DND-41 (cell line): ENCODE data around the gene PHOSPHO2.

Experiments used
- ATAC-seq: fragments of 200-7000 bp; cut with Tn5 transposase; 3 replicates; pipeline ENCODE4 v1.9.1; 2021; ENCODE audit warnings: low read depth; ENCODE audit not compliant: insufficient read depth
- DNase-seq: peaks from one replicate; pipeline ENCODE4 v3.0.0-alpha.2; 2020
- H2AFZ ChIP-seq: 2 replicates; pipeline ENCODE4 v1.6.0; 2012; ENCODE audit warnings: low read depth, low read length
- H3K27ac ChIP-seq: 2 replicates; pipeline ENCODE4 v1.5.1; 2012; ENCODE audit warnings: low read length, inconsistent platforms
- H3K27me3 ChIP-seq: fragments of 200-600 bp; sonication (generic); 2 replicates; pipeline ENCODE4 v1.6.0; 2012; ENCODE audit warnings: low read length, mild to moderate bottlenecking, inconsistent platforms; ENCODE audit not compliant: insufficient read depth, poor library complexity
- H3K36me3 ChIP-seq: 2 replicates; pipeline ENCODE4 v1.5.1; 2012; ENCODE audit warnings: low read length, inconsistent platforms; ENCODE audit not compliant: insufficient read depth
- H3K4me1 ChIP-seq: 2 replicates; pipeline ENCODE4 v1.5.1; 2012; ENCODE audit warnings: mild to moderate bottlenecking, low read length; ENCODE audit not compliant: insufficient read depth
- H3K4me2 ChIP-seq: 2 replicates; pipeline ENCODE4 v1.6.0; 2012; ENCODE audit warnings: mild to moderate bottlenecking, moderate library complexity, low read length, inconsistent platforms; ENCODE audit not compliant: insufficient read depth
- H3K4me3 ChIP-seq, 2 experiments: fragments of 200-600 bp in 1 of 2; shearing (Covaris generic) in 1 of 2; 2 replicates each; pipeline ENCODE4 v1.5.1; 2012 to 2016; ENCODE audit warnings: inconsistent platforms in 2 of 2, low read length in 2 of 2, mild to moderate bottlenecking in 2 of 2, low read depth in 1 of 2, moderate library complexity in 1 of 2
- H3K79me2 ChIP-seq: 2 replicates; pipeline ENCODE4 v1.6.0; 2012; ENCODE audit warnings: low read length, inconsistent platforms; ENCODE audit not compliant: insufficient read depth
- H3K9ac ChIP-seq: 2 replicates; pipeline ENCODE4 v1.6.0; 2012; ENCODE audit warnings: low read depth, mild to moderate bottlenecking, inconsistent platforms, low read length, moderate library complexity
- H3K9me3 ChIP-seq: 2 replicates; pipeline ENCODE4 v1.5.1; 2012; ENCODE audit warnings: low read length, moderate library complexity, mild to moderate bottlenecking, inconsistent platforms; ENCODE audit not compliant: insufficient read depth, severe bottlenecking
- H4K20me1 ChIP-seq: 2 replicates; pipeline ENCODE4 v1.6.0; 2012; ENCODE audit warnings: low read length; ENCODE audit not compliant: insufficient read depth
- CTCF ChIP-seq: IDR thresholded peaks from 2 replicates; pipeline ENCODE4 v1.5.1; 2012; ENCODE audit warnings: borderline replicate concordance, low read length, moderate library complexity, mild to moderate bottlenecking; ENCODE audit not compliant: poor library complexity, severe bottlenecking; ENCODE audit errors: extremely low read depth
- EZH2 ChIP-seq: IDR thresholded peaks from 3 replicates; pipeline ENCODE4 v1.6.1; 2012; ENCODE audit warnings: borderline replicate concordance, low read depth, mild to moderate bottlenecking, moderate library complexity, low read length, inconsistent platforms; ENCODE audit not compliant: severe bottlenecking

PHOSPHO2 gene

GRCh38 chr2:169704160-169704708 lies 10.0 kb downstream of the PHOSPHO2 start:
- Histone ChIP-seq H3K27me3 (no peaks in the 10 kb centered on the region), H3K4me2 (no peak overlapping the region), H3K27ac (no peak overlapping the region), H2AFZ (no peak overlapping the region), H3K4me3 (no peak overlapping the region), H4K20me1 (no peaks in the 10 kb centered on the region), H3K36me3 (peaks cover under 1% of the 10 kb centered on the region; the same call in 1 of the 2 replicates), H3K9ac (no peak overlapping the region), H3K9me3 (no peaks in the 10 kb centered on the region), H3K4me1 (no peaks in the 10 kb centered on the region), H3K79me2 (no peaks in the 10 kb centered on the region)
- DNase-seq (no peak), ATAC-seq (no peak)
- no peak for TF ChIP-seq CTCF
- TF ChIP-seq EZH2: no peak

GRCh38 chr2:169705927-169706326 lies 11.7 kb downstream of the PHOSPHO2 start:
- Histone ChIP-seq H3K4me1 (no peaks in the 10 kb centered on the region), H3K36me3 (no peaks in the 10 kb centered on the region; the same call in 1 of the 2 replicates), H3K27ac (no peak overlapping the region), H4K20me1 (no peaks in the 10 kb centered on the region), H3K4me2 (no peak overlapping the region), H3K9ac (no peak overlapping the region), H3K27me3 (no peaks in the 10 kb centered on the region), H3K4me3 (no peak overlapping the region), H3K9me3 (no peaks in the 10 kb centered on the region), H2AFZ (no peak overlapping the region), H3K79me2 (no peaks in the 10 kb centered on the region)
- ATAC-seq: no peak
- DNase-seq: no peak
- TF ChIP-seq EZH2 (no peak), CTCF (no peak)

- Histone ChIP-seq H4K20me1 (no peaks in the 10 kb centered on the region), H3K4me2 (no peak overlapping the region), H3K4me3 (no peak overlapping the region), H3K36me3 (no peaks in the 10 kb centered on the region; the same call in 1 of the 2 replicates), H3K27me3 (no peaks in the 10 kb centered on the region), H3K9me3 (peaks cover 8% of the 10 kb centered on the region), H3K79me2 (no peaks in the 10 kb centered on the region), H3K4me1 (no peaks in the 10 kb centered on the region), H2AFZ (no peak overlapping the region), H3K27ac (no peak overlapping the region), H3K9ac (no peak overlapping the region)
- ATAC-seq: no peak
- TF ChIP-seq CTCF: no peak
- no peak for TF ChIP-seq EZH2
- DNase-seq: no peak
Measured at GRCh38 chr2:169707626-169708025, 13.4 kb downstream of the PHOSPHO2 start.
